ENCODE data around the gene EXOC4. TPM values are rescaled to one million over a fixed set of nuclear protein-coding genes. Genes with fewer than 3 reads are reported as not detected.
"Not testable (repeated sequence)": the region's sequence is repeated elsewhere in the genome, so short reads cannot be mapped to it uniquely, and the experiment has no call there.

EXOC4 gene
- total RNA-seq, 4 donors from 2014 or later, result 36.6 to 64.0 (median 57.4) TPM

- H3K4me3 ChIP-seq, result no peak overlapping the region
- no peak for DNase-seq (ENCODE audit: extremely low spot score)
- H3K9me3 ChIP-seq, result peaks cover 0 to 4% (median 2%) of the 10 kb centered on the region in 4 donors
- H3K4me1 ChIP-seq, result no peaks in the 10 kb centered on the region
- H3K27me3 ChIP-seq, result no peaks in the 10 kb centered on the region
- TF ChIP-seq POLR2A (IDR thresholded peaks at IDR 0.05; ENCODE audit: low read depth), result no peak
- no peak overlapping the region for H3K27ac ChIP-seq (replicated peaks in 1 of 4)
- intact Hi-C loops (cut with DNase I), result no loop called here
- 97% methylated on average over 3 of the region's 3 CpGs for WGBS
- peaks cover 0 to 8% (median 4%) of the 10 kb centered on the region in 4 donors for H3K36me3 ChIP-seq
Observed at GRCh38 chr7:134070673-134071072, 817.8 kb downstream of the EXOC4 start.

DNA sequence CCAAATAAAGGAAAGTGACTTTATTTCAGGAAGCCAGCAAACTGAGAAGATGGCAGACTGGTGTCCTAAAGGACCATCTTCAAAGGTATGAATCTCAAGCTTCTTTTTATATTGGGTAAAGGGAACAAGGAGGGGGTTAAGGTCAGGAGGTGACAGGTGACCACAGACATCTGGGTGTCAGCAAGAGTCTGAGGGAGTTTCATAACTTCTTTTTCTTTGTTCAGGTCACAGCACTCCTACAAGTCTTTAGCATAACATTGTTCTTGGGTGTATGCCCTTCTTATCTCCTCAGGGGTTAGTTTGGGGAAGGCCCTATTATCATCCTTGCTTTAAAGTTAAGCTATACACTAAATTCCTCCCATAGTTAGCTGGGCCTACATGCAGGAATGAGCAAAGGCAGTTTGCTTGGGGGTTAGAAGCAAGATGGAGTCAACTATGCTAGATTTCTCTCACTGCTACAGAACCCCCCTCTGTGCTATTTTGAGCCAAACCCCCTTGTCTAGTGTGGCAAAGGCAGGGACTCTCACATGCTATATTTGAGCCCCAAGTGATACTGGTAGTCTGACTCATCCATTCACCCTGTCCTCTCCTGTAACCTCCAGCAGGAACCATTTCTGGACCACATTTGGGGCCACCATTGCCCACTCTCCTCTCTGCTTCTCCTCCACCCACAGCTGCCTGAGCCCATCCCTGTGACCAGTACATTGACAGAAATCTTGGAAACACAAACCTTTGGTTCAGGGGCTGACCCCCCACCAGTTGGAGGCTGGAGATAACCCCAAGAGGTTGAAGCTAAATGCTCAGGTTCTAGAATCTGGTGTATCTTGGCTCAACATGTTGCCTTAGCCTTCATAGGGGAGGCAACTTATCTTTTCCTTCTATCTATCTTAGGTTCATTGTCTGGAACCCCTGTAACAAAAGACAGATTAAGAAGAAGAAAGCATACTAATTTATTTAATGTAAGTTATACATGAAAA lies 818.8 kb downstream of the EXOC4 start:
- no peak for TF ChIP-seq POLR2AphosphoS5 (IDR thresholded peaks at IDR 0.05)
- no peak for TF ChIP-seq POLR2A (IDR thresholded peaks at IDR 0.05; ENCODE audit: low read depth)
- no peak for TF ChIP-seq EP300 (IDR thresholded peaks at IDR 0.05)
- TF ChIP-seq CTCF (IDR thresholded peaks at IDR 0.05), result no peak
- intact Hi-C loops (cut with DNase I), result no loop called here
- Histone ChIP-seq H3K4me3 (no peak overlapping the region), H3K27me3 (no peaks in the 10 kb centered on the region), H3K27ac (replicated peaks in 1 of 4) (no peak overlapping the region), H3K36me3 (peaks cover 0 to 4% (median 1%) of the 10 kb centered on the region in 4 donors), H3K4me1 (no peaks in the 10 kb centered on the region), H3K9me3 (peaks cover 0 to 7% (median 2%) of the 10 kb centered on the region in 4 donors)
- DNase-seq (ENCODE audit: extremely low spot score), result no peak

DNA sequence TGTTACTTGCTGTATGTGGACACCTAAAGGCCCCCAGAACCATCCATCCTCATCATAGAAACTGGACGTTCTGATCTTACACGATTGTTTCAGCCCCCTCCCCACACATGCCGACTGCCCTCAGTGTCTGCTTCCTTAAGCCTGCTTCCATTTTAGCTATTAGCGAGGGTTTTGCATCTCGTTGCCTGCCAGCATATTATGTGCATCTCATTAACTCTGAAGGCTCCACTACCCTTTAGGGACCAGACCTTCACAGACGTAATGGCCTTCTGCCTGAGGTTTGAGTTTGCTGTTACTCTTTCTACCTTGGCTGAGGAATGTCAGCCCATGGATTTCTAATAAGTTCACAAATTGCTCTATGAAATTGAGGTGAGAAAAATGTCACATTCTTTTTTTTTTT lies 820.4 kb downstream of the EXOC4 start:
- no peaks in the 10 kb centered on the region for H3K4me1 ChIP-seq
- no peak overlapping the region for H3K4me3 ChIP-seq
- H3K27me3 ChIP-seq, result no peaks in the 10 kb centered on the region
- WGBS, result 91% methylated on average over 6 of the region's 6 CpGs
- H3K9me3 ChIP-seq, result peaks cover 0 to 7% (median 2%) of the 10 kb centered on the region in 4 donors
- peaks cover 0 to 4% (median 0%) of the 10 kb centered on the region in 4 donors for H3K36me3 ChIP-seq
- intact Hi-C loops (cut with DNase I), result no loop called here
- no peak for TF ChIP-seq CTCF (IDR thresholded peaks at IDR 0.05)
- no peak for TF ChIP-seq POLR2AphosphoS5 (IDR thresholded peaks at IDR 0.05)
- no peak for TF ChIP-seq EP300 (IDR thresholded peaks at IDR 0.05)
- no peak for TF ChIP-seq POLR2A (IDR thresholded peaks at IDR 0.05; ENCODE audit: low read depth)
- no peak for DNase-seq (ENCODE audit: extremely low spot score)
- H3K27ac ChIP-seq (replicated peaks in 1 of 4), result no peak overlapping the region

DNA sequence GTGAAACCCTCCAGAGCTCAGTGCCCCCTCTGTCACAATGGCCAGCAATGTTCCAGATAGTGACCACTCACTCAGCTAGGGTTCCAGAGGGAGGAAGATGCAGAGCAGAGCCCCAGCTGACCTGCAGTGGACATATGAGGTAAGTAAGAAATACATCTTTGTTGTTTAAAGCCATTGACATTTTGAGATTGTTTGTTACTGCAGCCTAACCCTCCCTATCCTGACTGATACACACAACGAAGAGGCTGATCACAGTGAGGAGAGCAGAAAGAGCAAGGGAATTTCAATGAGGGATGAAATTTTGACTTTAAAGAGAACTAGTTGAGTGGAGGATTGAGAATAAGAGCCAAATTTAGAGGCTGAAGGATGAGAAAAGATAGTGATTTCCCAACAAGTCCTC lies 822.9 kb downstream of the EXOC4 start:
- WGBS, result 46% methylated on average over 1 of the region's 1 CpG
- intact Hi-C loops (cut with DNase I), result no loop called here
- H3K36me3 ChIP-seq, result peaks cover 0 to 4% (median 0%) of the 10 kb centered on the region in 4 donors
- no peak overlapping the region for H3K27ac ChIP-seq (replicated peaks in 1 of 4)
- H3K9me3 ChIP-seq, result peaks cover 0 to 7% (median 2%) of the 10 kb centered on the region in 4 donors
- TF ChIP-seq EP300 (IDR thresholded peaks at IDR 0.05), result no peak
- TF ChIP-seq POLR2A (IDR thresholded peaks at IDR 0.05; ENCODE audit: low read depth), result no peak
- no peak for TF ChIP-seq POLR2AphosphoS5 (IDR thresholded peaks at IDR 0.05)
- TF ChIP-seq CTCF (IDR thresholded peaks at IDR 0.05), result no peak
- no peaks in the 10 kb centered on the region for H3K4me1 ChIP-seq
- no peaks in the 10 kb centered on the region for H3K27me3 ChIP-seq
- no peak overlapping the region for H3K4me3 ChIP-seq
- DNase-seq (ENCODE audit: extremely low spot score), result no peak

- H3K4me1 ChIP-seq; H3K27ac ChIP-seq (replicated peaks in 1 of 4); H3K27me3 ChIP-seq; DNase-seq (ENCODE audit: extremely low spot score); H3K36me3 ChIP-seq; H3K9me3 ChIP-seq; intact Hi-C loops (cut with DNase I); H3K4me3 ChIP-seq: not testable (repeated sequence)
- WGBS, result 93% methylated on average over 2 of the region's 2 CpGs
Observed at GRCh38 chr7:134077560-134077959, 824.7 kb downstream of the EXOC4 start.
